GM10266 (cell line): ENCODE results near the gene MN1.

Experiments
- DNase-seq: peaks from one replicate; pipeline ENCODE4 v3.0.0; 2012; ENCODE audit errors: extremely low spot score
- CTCF ChIP-seq: IDR thresholded peaks from 2 replicates; pipeline ENCODE4 v1.5.1; 2012; ENCODE audit warnings: mild to moderate bottlenecking, low read depth; ENCODE audit not compliant: control insufficient read depth, insufficient read depth; ENCODE audit errors: missing control alignments

Gene MN1

GRCh38 chr22:27760474-27760873 lies 41.1 kb downstream of the MN1 start:
- TF ChIP-seq CTCF: no peak
- no peak for DNase-seq

GRCh38 chr22:27757928-27758525 lies 43.5 kb downstream of the MN1 start:
- no peak for TF ChIP-seq CTCF
- no peak for DNase-seq

- no peak for TF ChIP-seq CTCF
- no peak for DNase-seq
Observed at GRCh38 chr22:27756212-27756660, 45.3 kb downstream of the MN1 start.

GRCh38 chr22:27755521-27756211 lies 45.9 kb downstream of the MN1 start:
- DNase-seq: no peak
- TF ChIP-seq CTCF: no peak

GRCh38 chr22:27754888-27755480 lies 46.6 kb downstream of the MN1 start:
- no peak for TF ChIP-seq CTCF
- no peak for DNase-seq

GRCh38 chr22:27754247-27754887 lies 47.2 kb downstream of the MN1 start:
- DNase-seq: no peak

More at GRCh38 chr22:27754247-27754887, 47.2 kb downstream of the MN1 start:
- no peak for TF ChIP-seq CTCF
